ENCODE measurements around the gene ALDH3B1. TPM values are rescaled to one million over a fixed set of nuclear protein-coding genes. Genes with fewer than 3 reads are reported as not detected.

The ALDH3B1 gene
- total RNA-seq, 2 donors from 2014 or later: 6.2 to 8.9 TPM

Small RNAs within 50 kb of the gene (microRNA-seq; reads per million reads assigned to microRNA genes)
- gene MIR4691 (0 reads per million in 2 donors), gene MIR6753 (0 reads per million in 2 donors), gene MIR7113 (1.2 to 1.9 reads per million in 2 donors)

Other genes starting within 250 kb of the ALDH3B1 start
- 10 to 100 TPM; 12.5 to 15.1 TPM for gene UNC93B1, start 6.2 kb upstream of the ALDH3B1 start, total RNA-seq
- gene NDUFS8, start 20.4 kb downstream of the ALDH3B1 start, total RNA-seq: 100 to 1,000 TPM; 304 to 342 TPM
- gene TCIRG1, start 28.7 kb downstream of the ALDH3B1 start, total RNA-seq: 10 to 100 TPM; 39.5 to 51.7 TPM
- gene CHKA, start 111.1 kb downstream of the ALDH3B1 start, total RNA-seq: 10 to 100 TPM in 1 of 2 donors, 1 to 10 TPM in 1; 7.8 to 11.8 TPM
- 10 to 100 TPM; 28.8 to 29.8 TPM for gene KMT5B, start 203.0 kb downstream of the ALDH3B1 start, total RNA-seq

Measured in left cardiac atrium (tissue), 2 donors.